ENCODE measurements around the gene LMO2.
A peak's percentile ranks its signal among the peaks of the same experiment; 100 is the strongest.
"Not testable (repeated sequence)": the region's sequence is repeated elsewhere in the genome, so short reads cannot be mapped to it uniquely, and the experiment has no call there.

LMO2 gene

DNA sequence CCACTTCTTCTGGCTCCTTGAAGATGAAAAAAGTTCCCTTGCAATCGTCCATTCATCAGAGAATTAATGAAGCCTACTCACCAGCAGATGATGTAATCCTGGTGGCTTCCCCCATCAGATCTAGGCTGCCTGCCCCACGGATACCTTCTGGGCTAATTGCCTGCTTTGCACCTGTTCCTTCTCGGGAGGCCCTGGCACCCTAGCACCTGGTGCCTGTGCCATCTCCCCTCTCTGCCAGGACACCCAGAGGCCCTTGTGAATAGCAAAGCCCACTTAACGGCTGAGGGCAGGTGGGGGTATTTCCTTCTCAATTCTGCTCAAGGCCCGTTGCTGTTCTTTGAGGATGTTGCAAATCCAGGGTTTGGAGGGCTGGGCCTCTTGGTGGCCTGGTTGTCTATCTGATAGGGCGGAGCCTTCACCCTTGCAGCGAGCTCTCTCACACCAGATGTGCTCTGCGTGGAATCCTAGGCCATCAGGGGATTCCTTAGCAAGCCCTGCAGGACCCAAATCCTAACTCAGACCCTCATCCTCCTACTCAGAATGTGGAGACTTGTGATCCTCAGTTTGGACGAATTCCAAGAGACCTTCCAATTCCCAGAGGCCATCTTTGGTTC is at the start of gene LMO2:
Gene LMO2, minus strand, starts transcription at position 363 of the 614 bp plus-strand sequence. CDS start 22,360 bp downstream, outside the sequence.
- no peak for DNase-seq

GRCh38 chr11:33940538-33940815 is 48.6 kb upstream of the LMO2 start:
- DNase-seq = no peak

- DNase-seq = no peak
These were observed 45.1 kb upstream of the LMO2 start for GRCh38 chr11:33936725-33937604.

DNA sequence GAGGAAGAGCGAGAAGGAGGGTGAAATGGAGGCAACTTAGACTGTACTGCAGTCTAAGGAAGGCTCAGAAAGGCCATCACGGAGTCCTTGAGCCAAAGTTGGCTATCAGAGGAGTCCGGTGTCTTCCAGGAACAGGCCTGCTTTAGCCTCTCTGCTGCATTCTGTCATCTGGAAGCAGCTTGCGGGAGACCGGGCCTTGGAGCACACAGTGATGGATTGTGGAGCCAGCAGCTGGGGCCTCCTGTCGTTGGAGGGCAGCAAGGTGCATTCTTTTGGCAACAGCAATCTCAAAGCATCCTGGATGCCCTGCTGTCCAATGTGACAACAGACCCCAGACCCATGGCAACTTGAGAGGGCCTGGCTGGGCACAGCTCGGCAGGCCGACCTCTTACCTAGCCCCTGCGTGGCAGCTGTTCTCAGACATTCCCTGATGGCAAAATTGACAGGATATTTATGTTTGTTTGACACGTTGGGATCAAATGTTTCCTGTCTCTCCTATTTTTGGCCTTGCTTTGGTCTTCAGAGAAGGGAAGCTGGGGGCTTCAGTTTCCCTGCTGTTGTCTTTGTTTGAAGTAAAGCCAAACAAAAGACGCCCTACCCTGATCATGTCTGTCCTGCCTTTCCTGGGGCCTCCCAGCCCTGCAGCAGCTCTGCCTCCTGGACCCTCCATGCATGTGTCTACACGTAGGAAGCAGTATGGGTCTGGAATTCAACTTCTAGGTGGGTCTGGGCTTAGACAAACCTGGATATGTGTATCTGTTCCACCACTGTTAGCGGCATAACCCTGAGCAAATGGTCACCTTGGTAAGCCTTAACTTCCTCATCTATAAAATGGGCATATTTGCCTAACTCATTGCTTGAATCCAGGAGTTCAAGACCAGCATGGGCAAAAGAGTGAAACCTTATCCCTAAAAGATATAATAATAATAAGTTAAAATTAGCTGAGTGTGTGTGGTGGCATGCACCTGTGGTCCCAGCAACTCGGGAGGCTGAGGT is 43.9 kb upstream of the LMO2 start:
- no peak for DNase-seq

DNA sequence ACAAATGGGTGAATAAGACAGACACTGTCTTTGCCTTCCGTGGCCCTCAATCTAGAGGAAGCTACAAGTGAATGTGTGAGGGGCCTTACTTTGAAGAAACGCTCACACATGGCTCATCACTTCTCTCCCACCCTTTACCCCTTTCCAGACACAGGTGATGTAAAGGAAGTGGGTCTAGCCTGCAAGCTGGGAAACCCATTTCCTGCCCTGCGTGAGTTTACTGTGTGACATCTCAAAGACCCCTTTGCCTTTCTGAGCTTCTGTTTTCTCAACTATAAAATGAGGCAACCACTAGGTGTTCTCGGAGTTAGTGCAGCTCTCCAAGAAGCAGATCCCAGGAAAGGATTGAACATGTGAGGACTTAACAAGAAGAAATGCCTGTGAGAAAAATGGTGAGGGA is 43.1 kb upstream of the LMO2 start:
- DNase-seq = no peak

- no peak for DNase-seq
These were observed 42.6 kb upstream of the LMO2 start for GRCh38 chr11:33934450-33934849.

DNA sequence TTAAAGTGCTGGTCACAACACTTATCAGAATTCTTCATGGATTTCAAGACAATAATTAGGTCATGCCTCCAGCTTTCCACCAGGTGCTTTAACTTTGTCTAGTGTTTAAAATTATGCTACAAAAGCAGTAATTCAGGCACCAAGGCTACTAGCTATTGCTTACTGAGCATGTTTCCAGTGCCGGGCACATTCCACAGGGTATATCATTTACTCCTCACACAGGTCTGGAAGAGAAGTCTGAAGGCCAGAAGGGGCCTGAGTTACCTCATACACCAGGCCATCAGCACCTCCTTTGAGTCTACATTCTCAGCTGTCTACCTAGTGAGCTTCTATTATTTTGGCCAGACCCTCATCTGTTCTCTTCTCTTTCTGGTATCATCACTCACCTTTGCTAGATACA is 41.7 kb upstream of the LMO2 start:
- no peak for DNase-seq

- DNase-seq = no peak
These were observed 40.8 kb upstream of the LMO2 start for GRCh38 chr11:33932721-33933120.

- DNase-seq = not testable (repeated sequence)
These were observed 40.0 kb upstream of the LMO2 start for GRCh38 chr11:33931739-33932366.

- DNase-seq = no peak
These were observed 39.2 kb upstream of the LMO2 start for GRCh38 chr11:33931067-33931466.

DNA sequence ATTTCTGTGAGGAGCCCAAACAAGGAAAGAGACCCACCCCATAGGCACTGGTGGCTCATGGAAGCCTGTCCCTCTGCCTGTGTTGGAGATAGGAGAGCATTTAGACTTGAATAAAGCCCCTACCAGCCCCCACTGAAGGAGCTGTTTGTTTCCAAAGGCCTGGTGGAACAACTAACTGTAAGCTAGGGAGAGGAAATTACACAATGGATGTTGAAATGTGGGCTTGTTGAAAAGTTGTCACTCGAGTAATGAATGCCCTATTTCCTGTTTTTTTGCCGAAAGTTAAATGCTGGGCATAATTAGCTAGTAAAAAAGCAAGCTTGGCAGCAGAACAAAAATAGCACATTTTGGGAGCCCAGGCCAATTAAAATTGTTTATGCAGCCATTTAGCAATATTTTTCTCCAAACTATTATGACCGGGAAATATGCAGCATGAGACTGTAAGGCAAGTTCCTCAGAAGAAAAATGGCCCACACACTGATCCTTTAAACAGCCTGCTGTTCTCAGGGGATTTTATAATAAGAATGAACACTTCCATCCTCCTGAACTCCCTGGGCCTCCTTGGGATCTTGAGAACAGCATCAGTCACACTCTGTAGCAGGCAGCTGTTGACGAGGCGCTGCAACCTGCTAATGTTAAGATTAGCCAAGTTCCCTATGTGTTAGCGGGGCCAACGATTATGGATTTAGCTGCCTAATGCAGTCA is 38.6 kb upstream of the LMO2 start:
- DNase-seq = no peak

DNA sequence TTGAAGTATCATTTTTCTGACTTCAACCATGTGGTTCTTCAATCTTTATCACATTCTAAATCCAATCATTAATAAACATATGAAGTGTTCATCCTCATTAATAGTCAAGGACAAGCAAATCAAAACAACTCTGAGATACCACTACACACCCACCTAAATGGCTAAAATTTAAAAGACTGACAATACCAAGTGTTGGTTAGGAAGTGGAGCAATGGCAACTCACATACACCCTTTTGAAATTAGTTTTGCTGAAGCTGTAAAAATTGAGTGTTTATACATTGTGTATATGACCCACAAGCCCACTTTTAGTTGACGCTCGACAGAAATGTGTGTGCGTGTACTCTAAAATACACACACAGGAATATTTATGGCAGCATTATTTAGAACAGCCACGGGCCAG is 36.7 kb upstream of the LMO2 start:
- DNase-seq = no peak

GRCh38 chr11:33926671-33927552 is 35.0 kb upstream of the LMO2 start:
- DNase-seq = no peak

DNA sequence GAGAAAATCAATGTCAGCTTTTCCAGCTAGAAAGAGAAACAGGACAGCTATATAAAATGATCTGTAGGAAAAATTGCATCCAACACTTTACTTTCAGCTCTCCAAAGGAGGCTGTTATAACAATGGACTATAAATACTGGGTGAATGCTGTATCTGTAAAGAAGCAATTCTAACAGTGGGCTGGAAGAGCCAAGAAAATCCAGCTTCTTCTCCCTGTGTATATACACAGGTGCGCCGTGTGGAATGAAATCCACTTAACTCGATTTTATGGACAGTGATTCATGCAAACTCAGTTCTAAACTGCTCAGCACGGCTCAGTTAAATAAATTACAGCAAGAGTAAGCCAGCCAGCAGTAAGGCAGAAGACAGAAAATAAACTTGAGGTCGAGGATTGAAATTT is 32.5 kb upstream of the LMO2 start:
- DNase-seq = no peak

GRCh38 chr11:33923626-33924025 is 31.8 kb upstream of the LMO2 start:
- DNase-seq = no peak

DNA sequence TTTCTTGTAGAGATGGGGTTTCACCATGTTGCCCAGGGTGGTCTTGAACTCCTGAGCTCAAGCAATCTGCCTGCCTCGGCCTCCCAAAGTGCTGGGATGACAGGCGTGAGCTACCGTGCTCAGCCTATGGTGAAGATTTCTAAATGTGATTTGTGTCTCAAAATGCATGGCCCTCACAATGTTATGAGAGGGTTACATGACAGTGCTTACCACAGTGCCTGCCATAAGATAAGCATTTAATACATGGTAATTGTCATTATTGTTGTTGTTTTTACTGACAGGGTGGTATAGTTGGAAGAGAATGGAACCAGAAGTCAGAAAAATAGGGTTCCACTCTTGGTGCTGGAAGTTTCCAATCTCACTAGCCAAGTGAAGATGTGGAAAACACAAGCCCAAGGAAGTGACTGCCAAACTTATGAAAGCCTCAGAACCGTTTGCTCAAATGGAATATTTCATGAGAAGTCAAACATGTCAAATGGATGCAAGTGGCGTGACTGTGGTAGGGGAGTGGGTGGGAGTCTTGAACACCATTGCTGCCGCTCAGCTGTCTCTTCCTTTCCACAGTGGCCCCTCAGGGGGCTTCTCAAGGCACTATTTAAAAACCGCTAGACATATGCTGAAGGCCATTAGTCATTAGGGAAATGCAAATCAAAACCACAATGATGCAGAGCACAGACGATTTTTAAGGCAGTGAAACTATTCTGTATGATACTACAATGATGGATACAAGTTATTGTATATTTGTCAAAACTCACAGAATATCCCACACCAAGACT is 29.1 kb upstream of the LMO2 start:
- peak; percentile 15 for DNase-seq

DNA sequence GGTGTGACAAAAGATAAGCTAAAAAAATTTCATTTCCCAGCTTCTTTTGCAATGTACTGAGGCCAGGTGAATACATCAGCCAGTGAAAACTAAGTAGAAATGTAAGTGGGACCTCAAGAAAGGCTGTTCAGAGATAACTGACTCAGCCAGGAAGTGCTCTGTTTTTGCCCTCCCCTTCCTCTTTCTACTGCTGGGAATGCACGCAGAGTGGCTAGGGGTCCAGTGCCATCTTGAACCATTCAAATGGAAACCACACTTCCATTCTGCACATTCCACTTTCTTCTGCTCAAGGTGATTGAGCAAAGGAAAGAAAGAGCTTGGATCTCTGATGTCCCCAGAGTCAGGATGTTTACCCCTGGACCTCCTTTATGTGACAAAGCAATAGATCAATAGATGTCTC is 27.8 kb upstream of the LMO2 start:
- no peak for DNase-seq

- DNase-seq = not testable (repeated sequence)
These were observed 25.5 kb upstream of the LMO2 start for GRCh38 chr11:33917402-33917801.

- no peak for DNase-seq
These were observed 24.9 kb upstream of the LMO2 start for GRCh38 chr11:33916736-33917135.

- DNase-seq = no peak
These were observed 23.6 kb upstream of the LMO2 start for GRCh38 chr11:33915526-33915925.
